GM19452 (cell line): ENCODE measurements around the gene ARMC9.

Experiments used
- ATAC-seq: cut with Tn5 transposase; IDR thresholded peaks from one replicate; pipeline ENCODE4 v1.9.1; 2021; ENCODE audit not compliant: unreplicated experiment

Gene ARMC9

GRCh38 chr2:231306791-231307393, 108.5 kb downstream of the ARMC9 start:
- ATAC-seq = no peak

DNA sequence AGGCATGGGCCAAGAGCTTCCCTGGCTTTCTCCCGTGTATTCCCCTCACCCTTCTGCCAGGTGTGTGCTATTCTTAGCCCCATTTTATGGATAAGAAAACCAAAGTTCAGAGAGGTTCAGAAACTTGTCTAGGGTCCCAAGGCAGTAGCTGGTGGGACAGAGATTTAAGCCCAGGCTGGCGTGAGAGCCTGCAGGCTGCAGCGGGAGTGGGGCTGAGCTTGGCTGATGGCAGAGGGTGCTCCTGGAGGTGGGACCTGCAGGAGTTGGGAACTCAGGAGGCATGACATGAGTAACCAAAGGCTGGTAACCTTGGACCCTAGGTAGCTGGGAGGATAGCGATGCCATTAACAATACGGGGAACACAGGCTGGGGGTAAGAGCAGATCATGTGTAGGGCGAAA, 109.8 kb downstream of the ARMC9 start:
- no peak for ATAC-seq

- ATAC-seq = no peak
Observed at GRCh38 chr2:231308631-231309428, 110.4 kb downstream of the ARMC9 start.

DNA sequence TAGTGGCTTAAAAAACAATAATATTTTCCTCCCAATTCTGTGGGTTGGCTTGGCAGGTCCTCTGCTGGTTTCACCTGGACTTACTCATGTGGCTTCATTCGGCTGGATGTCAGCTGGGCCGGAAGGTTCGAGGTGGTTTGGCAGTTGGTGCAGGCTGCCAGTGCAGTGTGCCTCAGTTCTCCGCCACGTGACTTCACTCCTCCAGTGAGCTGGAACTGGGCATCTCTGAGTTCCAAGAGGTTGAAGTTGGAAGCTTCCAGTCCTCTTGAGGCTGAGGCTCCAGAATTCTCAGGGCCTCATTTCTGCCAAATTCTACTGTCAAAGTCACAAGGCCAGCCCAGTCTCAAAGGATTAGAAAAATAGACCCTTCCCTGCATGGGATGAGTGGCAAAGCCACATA, 113.6 kb downstream of the ARMC9 start:
- no peak for ATAC-seq

DNA sequence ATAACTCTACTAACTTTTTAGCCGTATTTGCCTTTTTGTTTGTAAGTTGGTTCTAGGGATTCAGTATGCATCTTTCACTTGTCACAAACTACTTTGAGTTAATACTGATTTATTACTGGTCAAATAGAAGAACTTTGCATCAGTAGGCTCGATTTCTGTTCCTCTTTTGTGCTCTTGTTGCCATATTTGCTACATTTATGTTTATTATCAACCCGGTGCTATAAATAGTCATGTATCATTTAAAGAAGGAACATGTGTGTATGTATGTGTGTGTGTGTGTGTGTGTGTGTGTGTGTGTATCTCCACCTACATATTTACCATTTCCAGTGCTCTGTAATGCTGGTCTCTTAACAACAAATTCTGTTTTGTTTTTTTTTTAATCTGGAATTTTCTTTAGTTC, 117.5 kb downstream of the ARMC9 start:
- no peak for ATAC-seq

DNA sequence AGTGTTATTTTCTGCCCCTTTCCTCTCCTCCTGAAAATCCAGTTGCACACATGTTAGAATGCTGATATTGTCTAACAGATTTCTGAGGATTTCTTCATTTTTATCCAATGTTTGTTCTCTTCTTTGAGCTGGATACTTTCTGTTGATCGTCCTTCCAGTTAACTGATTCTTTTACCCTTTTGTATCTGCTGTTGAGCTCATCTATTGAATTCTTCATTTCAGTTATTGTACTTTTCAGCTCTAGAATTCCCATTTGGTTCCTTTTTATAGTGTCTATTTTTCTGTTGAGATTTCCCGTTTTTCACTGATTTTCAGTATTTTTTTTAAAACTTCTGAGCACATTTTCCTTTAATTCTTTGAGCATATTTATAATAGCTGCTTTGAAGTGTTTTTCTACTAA, 119.1 kb downstream of the ARMC9 start:
- ATAC-seq = no peak

- ATAC-seq = no peak
Observed at GRCh38 chr2:231318436-231318835, 120.0 kb downstream of the ARMC9 start.

DNA sequence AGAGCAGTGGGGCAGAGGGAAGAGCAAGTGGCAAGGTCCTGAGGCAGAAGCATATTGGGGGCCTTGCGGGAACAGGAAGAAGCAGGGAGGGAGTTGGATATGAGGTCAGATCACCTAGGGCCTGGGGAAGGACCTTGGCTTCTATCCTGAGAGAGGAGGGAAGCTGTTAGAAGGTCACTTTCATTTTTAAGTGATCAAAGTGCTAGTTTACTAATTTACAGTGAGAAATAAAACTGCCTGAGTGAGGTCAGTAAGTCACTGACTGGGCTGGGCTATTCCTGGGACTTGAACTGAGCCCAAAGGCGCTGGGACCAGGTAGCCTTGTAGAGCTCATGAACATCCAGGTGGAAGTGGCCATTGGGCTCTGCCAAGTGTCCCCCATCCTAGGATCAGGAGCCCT, 120.5 kb downstream of the ARMC9 start:
- ATAC-seq = no peak

GRCh38 chr2:231319867-231320266, 121.4 kb downstream of the ARMC9 start:
- ATAC-seq = no peak

- no peak for ATAC-seq
Observed at GRCh38 chr2:231321021-231321420, 122.6 kb downstream of the ARMC9 start.

GRCh38 chr2:231321556-231322334, 123.3 kb downstream of the ARMC9 start:
- ATAC-seq = no peak

GRCh38 chr2:231323316-231323715, 124.9 kb downstream of the ARMC9 start:
- ATAC-seq = no peak

GRCh38 chr2:231325826-231326225, 127.4 kb downstream of the ARMC9 start:
- no peak for ATAC-seq

GRCh38 chr2:231326404-231326803, 128.0 kb downstream of the ARMC9 start:
- no peak for ATAC-seq

GRCh38 chr2:231330311-231330710, 131.9 kb downstream of the ARMC9 start:
- no peak for ATAC-seq

DNA sequence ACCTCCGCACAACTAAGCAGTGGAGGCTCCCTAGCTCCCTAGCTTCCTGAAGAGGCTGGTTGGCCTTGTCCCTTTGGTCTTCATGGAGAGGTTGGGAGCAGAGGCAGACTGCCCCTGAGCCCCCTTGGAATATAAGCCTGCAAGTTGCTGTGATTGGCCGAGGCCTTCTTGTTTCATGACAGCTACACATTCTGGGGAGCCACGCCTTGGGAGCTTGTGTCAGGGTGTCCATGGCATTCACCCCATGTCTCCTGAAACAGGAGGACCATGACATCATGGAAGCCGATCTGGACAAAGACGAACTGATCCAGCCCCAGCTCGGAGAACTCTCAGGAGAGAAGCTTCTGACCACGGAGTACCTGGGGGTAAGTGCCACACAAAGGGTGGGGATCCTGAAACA, 133.1 kb downstream of the ARMC9 start:
- ATAC-seq = no peak

DNA sequence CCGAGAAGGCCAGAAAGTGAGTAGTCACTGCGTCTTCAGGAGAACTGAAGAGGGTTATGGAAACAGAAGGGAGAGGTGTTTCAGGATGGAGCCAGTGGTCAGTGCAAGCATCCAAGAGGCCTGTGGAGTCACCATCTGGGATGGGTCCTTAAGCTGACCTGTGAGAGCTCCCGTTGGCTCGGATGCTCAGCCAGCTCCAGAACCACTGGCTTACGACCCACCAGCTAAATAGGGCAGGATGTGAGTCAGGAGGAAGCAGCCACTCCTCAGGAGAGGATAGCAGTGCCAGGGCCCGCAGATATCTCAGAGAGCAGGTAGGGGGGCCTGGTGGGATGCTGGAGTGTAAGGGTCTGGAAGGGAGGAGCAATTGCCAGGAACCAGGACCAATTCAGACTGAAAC, 134.0 kb downstream of the ARMC9 start:
- ATAC-seq = no peak

- ATAC-seq = no peak
Observed at GRCh38 chr2:231332872-231333500, 134.6 kb downstream of the ARMC9 start.

DNA sequence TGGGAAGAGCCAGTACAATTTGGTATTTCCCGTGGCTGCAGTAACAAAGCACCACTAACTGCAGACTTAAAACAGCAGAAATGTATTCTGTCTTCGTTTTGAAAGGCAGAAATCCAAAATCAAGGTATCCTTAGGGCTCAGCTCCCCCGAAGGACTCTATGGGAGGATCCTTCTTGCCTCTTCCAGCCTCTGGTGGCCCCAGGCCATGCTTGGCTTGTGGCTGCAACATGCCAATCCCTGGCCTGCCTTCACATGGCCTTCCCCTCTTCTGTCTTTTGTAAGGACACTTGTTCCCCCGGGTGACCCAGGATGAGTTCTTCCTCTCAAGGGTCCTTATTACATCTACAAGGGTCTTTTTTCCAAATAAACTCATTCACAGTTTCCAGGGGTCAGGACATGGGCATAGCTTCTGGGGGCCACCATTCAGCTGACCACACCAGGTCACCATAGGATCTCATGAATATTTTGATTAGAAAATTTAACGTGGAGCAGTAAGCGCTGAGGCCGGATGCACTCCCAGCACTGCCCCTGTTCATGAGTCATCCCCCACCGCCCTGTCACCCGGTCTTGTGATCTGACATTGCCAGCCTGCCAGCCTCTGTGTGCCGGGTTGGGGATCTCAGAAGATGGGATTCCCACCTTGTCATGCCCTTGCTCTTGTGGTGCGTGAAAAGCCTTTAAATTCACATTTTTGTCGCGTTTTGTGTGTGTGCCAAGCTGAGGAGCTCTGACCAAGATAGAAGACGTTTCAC, 135.9 kb downstream of the ARMC9 start:
- ATAC-seq = no peak

DNA sequence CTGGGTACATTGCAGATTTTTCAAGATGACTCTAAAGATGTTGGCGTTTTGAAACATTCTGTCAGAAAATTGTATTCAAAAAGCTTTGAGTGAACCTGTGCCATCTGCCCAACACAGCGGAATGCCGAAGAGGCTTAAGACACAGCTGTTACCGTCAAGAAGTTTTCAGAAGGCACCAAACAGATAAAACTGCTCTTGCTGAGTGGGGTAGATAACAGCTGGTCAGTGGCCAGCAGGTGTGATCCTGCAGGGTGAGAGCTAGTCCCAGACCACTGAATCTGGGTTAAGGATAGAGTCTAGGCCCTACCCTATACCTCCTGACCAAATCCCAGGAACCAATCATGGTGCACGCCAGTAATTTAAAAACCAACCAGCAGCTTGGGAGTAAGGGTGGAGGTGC, 136.6 kb downstream of the ARMC9 start:
- ATAC-seq = no peak

DNA sequence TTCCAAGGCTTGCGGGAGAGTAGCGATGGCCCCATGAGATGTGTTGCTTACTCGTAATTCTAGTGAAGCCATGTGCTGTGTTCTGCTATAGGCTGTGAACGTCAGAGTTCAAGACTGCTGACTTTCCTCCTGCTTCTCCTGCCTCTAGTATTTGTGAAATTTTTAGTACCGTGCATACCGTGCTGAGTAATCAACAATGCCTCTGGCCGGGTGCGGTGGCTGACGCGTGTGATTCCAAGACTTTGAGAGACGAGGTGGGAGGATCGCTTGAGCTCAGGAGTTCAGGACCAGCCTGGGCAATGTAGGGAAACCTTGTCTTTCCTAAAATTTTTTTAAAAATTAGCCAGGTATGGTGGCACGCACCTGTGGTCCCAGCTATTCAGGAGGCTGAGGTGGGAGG, 137.2 kb downstream of the ARMC9 start:
- no peak for ATAC-seq
